ENCODE measurements around the gene HDAC9. TPM values are rescaled to one million over a fixed set of nuclear protein-coding genes. Genes with fewer than 3 reads are reported as not detected.

Gene HDAC9
- total and polyA plus RNA-seq, 2 donors (not counting 1 experiment from before 2014, with no cell fraction given), result 2.9 to 7.9 TPM

DNA sequence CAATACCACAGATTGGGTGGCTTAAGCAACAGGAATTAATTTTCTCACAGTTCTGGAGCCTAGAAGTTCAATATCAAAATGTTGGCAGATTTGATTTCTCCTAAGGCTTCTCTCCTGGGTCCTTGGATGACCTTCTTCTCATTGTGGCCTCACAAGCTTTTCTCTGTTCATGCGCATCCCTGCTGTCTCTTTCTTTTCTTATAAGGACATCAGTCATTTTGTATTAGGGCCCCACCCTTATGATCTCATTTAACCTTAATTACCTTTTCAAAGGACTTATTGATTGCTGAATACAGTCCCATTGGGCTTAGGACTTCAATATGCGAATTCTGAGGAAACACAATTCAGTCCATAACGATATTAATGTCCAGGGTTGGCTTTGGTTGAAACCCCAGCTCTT is 285.4 kb downstream of the HDAC9 start:
- TF ChIP-seq, protein P1, sequence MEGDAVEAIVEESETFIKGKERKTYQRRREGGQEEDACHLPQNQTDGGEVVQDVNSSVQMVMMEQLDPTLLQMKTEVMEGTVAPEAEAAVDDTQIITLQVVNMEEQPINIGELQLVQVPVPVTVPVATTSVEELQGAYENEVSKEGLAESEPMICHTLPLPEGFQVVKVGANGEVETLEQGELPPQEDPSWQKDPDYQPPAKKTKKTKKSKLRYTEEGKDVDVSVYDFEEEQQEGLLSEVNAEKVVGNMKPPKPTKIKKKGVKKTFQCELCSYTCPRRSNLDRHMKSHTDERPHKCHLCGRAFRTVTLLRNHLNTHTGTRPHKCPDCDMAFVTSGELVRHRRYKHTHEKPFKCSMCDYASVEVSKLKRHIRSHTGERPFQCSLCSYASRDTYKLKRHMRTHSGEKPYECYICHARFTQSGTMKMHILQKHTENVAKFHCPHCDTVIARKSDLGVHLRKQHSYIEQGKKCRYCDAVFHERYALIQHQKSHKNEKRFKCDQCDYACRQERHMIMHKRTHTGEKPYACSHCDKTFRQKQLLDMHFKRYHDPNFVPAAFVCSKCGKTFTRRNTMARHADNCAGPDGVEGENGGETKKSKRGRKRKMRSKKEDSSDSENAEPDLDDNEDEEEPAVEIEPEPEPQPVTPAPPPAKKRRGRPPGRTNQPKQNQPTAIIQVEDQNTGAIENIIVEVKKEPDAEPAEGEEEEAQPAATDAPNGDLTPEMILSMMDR (conservative IDR thresholded peaks at IDR 0.05 in 1 of 2, IDR thresholded peaks at IDR 0.05 in 1 of 2; ENCODE audit: low read depth in 1 of 2, low read length in 2 of 2), result no peak
- no peak for TF ChIP-seq EZH2 (IDR thresholded peaks at IDR 0.05; ENCODE audit: low read length, missing control alignments)
- no peak overlapping the region for H2AFZ ChIP-seq (ENCODE audit: low read length)
- no peaks in the 10 kb centered on the region for H3K79me2 ChIP-seq (ENCODE audit: control insufficient read depth, insufficient read depth, low read length)
- no peak overlapping the region for H3K9ac ChIP-seq (ENCODE audit: insufficient read depth, low read length)
- H3K9me3 ChIP-seq (ENCODE audit: control insufficient read depth, insufficient read depth, low read depth, low read length), result no peaks in the 10 kb centered on the region
- no peaks in the 10 kb centered on the region for H3K4me1 ChIP-seq (ENCODE audit: control insufficient read depth, extremely low read depth, insufficient read depth, low read length)
- no peak overlapping the region for H3K4me3 ChIP-seq (replicated peaks in 1 of 4; ENCODE audit: control extremely low read depth in 1 of 4, insufficient read depth in 1 of 4, low read depth in 3 of 4, low read length in 4 of 4)
- H3K27ac ChIP-seq (ENCODE audit: insufficient read depth, low read length), result no peak overlapping the region
- H3K27me3 ChIP-seq (ENCODE audit: control insufficient read depth, insufficient read depth, low read length), result no peaks in the 10 kb centered on the region
- no peaks in the 10 kb centered on the region for H3K36me3 ChIP-seq (ENCODE audit: control insufficient read depth, insufficient read depth, low read length)
- H4K20me1 ChIP-seq (ENCODE audit: control insufficient read depth, extremely low read depth, insufficient read depth, low read length), result no peaks in the 10 kb centered on the region
- no peak for DNase-seq (ENCODE audit: low read depth in 2 of 2)
- H3K4me2 ChIP-seq (ENCODE audit: extremely low read depth, insufficient read depth, low read length), result no peak overlapping the region

DNA sequence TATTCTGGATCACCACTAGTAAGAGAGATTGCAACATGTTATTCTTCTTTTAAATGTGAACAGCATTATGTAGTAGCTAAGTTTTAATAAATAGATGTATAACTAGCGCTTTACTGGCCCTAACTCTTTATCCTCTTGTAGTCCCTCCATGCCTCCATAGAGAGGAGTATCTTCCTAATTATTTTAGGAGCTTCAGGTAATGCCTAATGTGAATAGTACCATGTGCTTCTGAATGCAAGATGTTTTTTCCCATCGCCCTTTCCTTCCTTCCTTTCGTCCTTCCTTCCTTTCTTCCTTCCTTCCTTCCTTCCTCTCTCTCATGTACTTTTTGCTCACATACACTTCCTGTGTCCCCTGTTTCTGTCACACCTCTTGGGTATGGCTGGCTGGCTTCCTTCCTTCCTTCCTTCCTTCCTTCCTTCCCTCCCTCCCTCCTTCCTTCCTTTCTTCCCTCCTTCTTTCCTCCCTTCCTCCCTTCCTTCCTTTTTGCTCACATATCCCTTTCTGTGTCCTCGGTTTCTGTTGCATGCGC is 290.7 kb downstream of the HDAC9 start:
- H3K4me2 ChIP-seq (ENCODE audit: extremely low read depth, insufficient read depth, low read length), result no peak overlapping the region
- H3K4me1 ChIP-seq (ENCODE audit: control insufficient read depth, extremely low read depth, insufficient read depth, low read length), result no peaks in the 10 kb centered on the region
- H4K20me1 ChIP-seq (ENCODE audit: control insufficient read depth, extremely low read depth, insufficient read depth, low read length), result no peaks in the 10 kb centered on the region
- no peak for DNase-seq (ENCODE audit: low read depth in 2 of 2)
- H3K27me3 ChIP-seq (ENCODE audit: control insufficient read depth, insufficient read depth, low read length), result no peaks in the 10 kb centered on the region
- no peak for TF ChIP-seq EZH2 (IDR thresholded peaks at IDR 0.05; ENCODE audit: low read length, missing control alignments)
- TF ChIP-seq, protein P1 (conservative IDR thresholded peaks at IDR 0.05 in 1 of 2, IDR thresholded peaks at IDR 0.05 in 1 of 2; ENCODE audit: low read depth in 1 of 2, low read length in 2 of 2), result no peak
- no peaks in the 10 kb centered on the region for H3K79me2 ChIP-seq (ENCODE audit: control insufficient read depth, insufficient read depth, low read length)
- H3K9me3 ChIP-seq (ENCODE audit: control insufficient read depth, insufficient read depth, low read depth, low read length), result no peaks in the 10 kb centered on the region
- no peak overlapping the region for H3K4me3 ChIP-seq (replicated peaks in 1 of 4; ENCODE audit: control extremely low read depth in 1 of 4, insufficient read depth in 1 of 4, low read depth in 3 of 4, low read length in 4 of 4)
- H2AFZ ChIP-seq (ENCODE audit: low read length), result no peak overlapping the region
- no peaks in the 10 kb centered on the region for H3K36me3 ChIP-seq (ENCODE audit: control insufficient read depth, insufficient read depth, low read length)
- no peak overlapping the region for H3K27ac ChIP-seq (ENCODE audit: insufficient read depth, low read length)
- H3K9ac ChIP-seq (ENCODE audit: insufficient read depth, low read length), result no peak overlapping the region

DNA sequence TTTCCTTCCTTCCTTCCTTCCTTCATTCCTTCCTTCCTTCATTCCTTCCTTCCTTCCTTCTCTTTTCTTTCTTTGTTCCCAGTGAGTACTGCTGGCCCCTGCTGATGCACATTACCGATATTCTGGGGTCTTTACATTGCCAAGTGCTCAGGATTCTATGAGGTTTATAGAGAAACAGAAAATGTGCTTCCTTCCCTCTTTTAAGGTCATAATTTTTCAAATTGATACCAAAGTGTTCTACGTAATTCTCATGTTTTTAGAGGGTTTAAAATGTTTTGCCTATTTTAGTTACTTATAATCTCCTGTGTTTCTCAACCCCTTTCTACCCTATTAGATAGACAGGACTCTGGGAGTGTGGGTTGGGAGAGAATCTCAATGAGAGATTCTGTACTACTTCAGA is 291.2 kb downstream of the HDAC9 start:
- Histone ChIP-seq H3K27me3 (ENCODE audit: control insufficient read depth, insufficient read depth, low read length) (no peaks in the 10 kb centered on the region), H3K36me3 (ENCODE audit: control insufficient read depth, insufficient read depth, low read length) (no peaks in the 10 kb centered on the region), H3K27ac (ENCODE audit: insufficient read depth, low read length) (no peak overlapping the region), H3K4me1 (ENCODE audit: control insufficient read depth, extremely low read depth, insufficient read depth, low read length) (no peaks in the 10 kb centered on the region), H4K20me1 (ENCODE audit: control insufficient read depth, extremely low read depth, insufficient read depth, low read length) (no peaks in the 10 kb centered on the region), H3K79me2 (ENCODE audit: control insufficient read depth, insufficient read depth, low read length) (no peaks in the 10 kb centered on the region), H3K9me3 (ENCODE audit: control insufficient read depth, insufficient read depth, low read depth, low read length) (no peaks in the 10 kb centered on the region), H3K9ac (ENCODE audit: insufficient read depth, low read length) (no peak overlapping the region), H3K4me2 (ENCODE audit: extremely low read depth, insufficient read depth, low read length) (no peak overlapping the region), H2AFZ (ENCODE audit: low read length) (no peak overlapping the region), H3K4me3 (replicated peaks in 1 of 4; ENCODE audit: control extremely low read depth in 1 of 4, insufficient read depth in 1 of 4, low read depth in 3 of 4, low read length in 4 of 4) (no peak overlapping the region)
- TF ChIP-seq, protein P1 (conservative IDR thresholded peaks at IDR 0.05 in 1 of 2, IDR thresholded peaks at IDR 0.05 in 1 of 2; ENCODE audit: low read depth in 1 of 2, low read length in 2 of 2), result no peak
- no peak for TF ChIP-seq EZH2 (IDR thresholded peaks at IDR 0.05; ENCODE audit: low read length, missing control alignments)
- no peak for DNase-seq (ENCODE audit: low read depth in 2 of 2)

Data from fibroblast of lung (primary cell).